ENCODE measurements around the gene DCP1B.

DCP1B gene

DNA sequence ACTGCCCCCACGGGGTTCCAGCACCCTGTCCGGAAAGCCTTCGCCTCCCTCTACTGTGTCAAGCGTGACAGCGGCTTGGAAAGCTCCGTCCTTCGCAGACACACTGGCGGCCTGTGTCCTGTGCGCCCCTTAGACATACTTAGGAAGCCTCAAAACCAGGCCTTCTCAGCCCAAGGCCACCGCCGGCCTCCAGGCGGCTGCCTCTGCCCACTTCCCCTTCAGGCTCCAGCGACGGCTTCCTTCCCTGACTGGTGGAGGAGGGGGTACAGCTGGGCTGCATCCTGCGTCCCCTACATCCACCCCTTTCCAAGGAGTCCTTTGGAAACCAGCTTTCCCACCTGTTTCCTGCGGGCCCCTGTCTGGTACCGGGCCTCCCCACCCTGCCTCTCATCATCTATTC is 83.3 kb downstream of the DCP1B start:
- no peak for DNase-seq (ENCODE audit: low read depth in 3 of 3, low spot score in 1 of 3)

GRCh38 chr12:1920436-1920835 is 83.8 kb downstream of the DCP1B start:
- DNase-seq (ENCODE audit: low read depth in 3 of 3, low spot score in 1 of 3) = no peak

DNA sequence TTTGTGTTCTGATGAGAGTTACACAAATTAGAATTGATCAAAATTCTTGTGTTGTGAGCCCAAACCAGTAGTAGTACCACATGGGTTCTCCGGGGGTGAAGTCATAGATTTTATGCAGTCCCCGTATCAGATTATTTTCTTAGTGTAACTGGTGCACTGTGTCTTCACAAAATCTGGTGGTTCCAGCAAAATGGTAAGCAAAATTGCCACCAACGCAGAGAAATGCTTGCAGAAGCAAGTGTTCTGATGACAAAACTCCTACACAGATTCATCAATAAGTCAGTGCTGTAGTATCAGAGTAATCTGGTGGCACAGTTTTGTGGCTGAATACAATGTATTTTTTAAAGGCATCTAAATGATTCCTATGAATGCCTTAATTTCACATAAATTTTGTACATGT is 84.5 kb downstream of the DCP1B start:
- DNase-seq (ENCODE audit: low read depth in 3 of 3, low spot score in 1 of 3) = no peak

GRCh38 chr12:1919284-1919683 is 85.0 kb downstream of the DCP1B start:
- no peak for DNase-seq (ENCODE audit: low read depth in 3 of 3, low spot score in 1 of 3)

DNA sequence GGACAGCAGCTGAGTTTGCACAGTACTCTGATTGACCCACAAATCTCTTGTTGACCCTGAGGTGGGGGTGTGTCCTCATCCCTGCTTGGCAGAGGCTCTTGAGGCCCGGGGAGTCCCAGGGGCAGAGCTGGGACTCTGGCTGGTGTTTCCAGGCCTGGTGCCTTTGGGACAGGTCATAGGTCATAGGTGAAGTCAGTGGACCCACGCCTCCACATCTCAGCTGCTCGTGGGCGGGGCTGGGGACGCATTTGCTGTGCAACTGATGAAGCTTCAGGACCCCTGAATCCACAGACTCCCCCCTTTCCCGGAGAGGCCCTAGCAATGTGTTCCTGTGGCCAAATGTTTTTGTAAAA is 85.4 kb downstream of the DCP1B start:
- no peak for DNase-seq (ENCODE audit: low read depth in 3 of 3, low spot score in 1 of 3)

DNA sequence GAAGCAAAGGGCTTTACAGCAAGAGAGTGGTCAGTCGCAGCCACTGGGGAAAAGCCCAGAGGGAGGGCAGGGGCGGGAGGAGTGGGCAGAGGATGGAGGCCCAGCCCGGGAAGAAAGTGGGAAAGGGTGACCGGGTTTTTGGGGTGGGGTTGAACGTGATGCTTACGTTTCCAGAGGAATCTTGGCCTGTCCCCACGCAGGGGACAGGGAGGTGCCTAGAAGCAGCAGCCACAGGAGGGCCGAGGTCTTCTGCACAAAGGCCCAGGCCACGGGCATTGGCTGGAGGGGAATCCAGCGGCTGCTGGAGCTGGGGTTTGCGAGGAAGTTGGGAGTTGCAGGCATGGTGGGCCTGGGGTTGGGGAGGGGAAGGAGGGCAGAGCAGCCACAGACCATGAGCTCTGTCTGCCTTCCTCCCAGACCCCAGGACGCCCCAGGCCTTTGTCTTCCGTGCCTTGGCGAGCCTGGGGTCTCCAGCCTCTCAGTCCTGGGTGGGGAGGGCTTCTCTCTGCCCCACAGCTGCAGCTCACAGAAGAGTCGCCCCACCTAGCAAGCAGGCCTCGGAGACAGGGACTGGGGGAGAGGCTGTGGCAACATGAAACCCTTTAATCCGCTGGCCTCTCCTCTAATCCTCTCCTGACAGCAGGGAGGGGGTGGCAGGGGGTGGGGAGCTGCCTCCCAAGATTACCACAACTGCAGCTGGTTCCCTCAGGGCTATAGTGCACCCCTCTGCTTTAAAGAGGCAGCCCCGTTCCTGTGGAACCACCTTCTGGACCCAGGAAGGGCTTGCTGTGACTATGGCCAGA is 86.0 kb downstream of the DCP1B start, which contains the start of gene CACNA2D4:
TSS of gene CACNA2D4 (minus strand) at position 572 of the 803 bp plus-strand sequence. CDS start at position 393, 179 bp downstream.
- no peak for DNase-seq (ENCODE audit: low read depth in 3 of 3, low spot score in 1 of 3)

DNA sequence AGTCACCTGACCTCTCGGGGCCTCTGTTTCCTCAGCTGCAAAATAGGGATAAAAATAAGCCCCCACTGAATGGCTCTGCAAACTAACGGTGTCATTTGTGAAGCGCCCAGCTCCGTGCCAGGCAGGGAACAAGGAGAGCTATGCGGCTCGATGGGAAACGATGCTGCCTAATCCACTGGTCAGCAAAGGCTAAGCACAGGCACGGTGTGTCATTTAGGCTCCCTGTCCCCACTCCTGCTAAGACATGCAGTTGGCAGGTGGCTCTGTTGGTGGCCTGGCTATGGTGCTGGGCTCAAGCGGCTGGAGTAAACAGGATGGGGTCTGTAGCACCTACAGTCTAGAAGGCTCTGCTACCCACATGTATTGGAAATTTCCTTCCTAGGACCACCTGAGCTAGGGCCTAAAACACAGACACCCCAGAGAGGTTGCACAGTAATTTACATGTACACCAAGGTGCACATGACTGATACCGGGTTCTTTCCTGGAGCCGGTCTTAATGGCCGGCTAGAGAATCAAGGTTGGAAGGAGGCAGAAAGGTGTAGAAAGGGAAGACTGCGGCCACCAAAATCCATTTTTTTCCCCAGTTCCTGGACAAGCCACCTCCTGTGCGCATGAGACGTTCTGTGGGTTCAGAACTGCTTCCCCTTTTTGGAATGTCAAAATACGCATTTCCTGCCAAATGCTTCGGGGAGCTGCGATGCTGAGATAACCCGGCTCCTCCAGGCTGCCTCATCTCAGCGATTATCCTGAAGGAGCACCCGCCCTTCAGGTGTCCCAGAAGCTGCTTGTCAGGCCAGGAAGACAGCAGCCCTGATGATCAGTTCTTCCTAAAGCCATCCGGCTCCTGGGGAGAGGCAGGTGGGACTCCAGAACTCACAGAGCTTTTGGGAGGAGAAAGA is 86.8 kb downstream of the DCP1B start:
- no peak for DNase-seq (ENCODE audit: low read depth in 3 of 3, low spot score in 1 of 3)

GRCh38 chr12:1916371-1917171 is 87.7 kb downstream of the DCP1B start:
- no peak for DNase-seq (ENCODE audit: low read depth in 3 of 3, low spot score in 1 of 3)

DNA sequence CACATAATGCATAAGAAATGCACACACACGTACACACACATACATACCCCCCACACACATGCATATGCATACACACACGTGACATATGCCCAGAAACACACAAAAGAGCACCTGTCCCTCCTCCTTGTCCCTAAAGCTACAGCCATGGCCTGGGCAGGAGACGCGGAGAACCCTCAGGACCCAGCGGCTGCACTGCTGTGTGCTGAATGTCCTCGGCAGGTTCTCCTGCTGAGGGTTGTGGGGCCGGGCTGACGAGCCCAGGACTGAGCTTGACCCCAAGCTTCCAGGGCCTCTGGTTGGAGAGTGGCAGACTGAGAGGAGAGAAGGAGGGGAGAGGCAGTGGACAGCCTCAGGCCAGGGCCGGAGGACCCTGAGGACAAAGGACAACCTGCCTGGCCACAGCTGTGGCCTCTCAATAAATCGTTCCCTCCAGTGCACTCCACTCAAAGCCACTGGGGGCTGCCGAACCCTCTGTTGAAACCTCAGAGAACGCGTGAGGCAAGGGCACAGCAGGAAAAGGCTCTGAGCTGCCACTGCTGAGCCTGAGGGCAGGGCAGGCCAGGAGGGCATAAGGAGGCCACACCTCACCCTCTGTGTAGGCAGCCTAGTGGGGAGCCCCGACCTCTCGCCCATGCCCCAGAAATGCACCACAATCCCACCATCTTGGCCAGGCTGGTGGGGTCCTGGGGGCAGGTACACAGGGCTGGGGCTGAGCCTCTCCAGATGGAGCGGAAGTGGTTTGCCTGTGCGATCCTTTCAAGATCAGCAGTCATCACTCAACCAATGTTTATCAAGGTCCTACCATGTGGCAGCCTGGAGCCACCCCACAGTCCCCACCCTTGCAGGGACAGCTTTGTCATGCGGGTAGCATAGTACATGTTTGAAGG is 88.9 kb downstream of the DCP1B start:
- DNase-seq (ENCODE audit: low read depth in 3 of 3, low spot score in 1 of 3) = no peak

GRCh38 chr12:1914114-1914911 is 89.9 kb downstream of the DCP1B start:
- DNase-seq (ENCODE audit: low read depth in 3 of 3, low spot score in 1 of 3) = no peak

DNA sequence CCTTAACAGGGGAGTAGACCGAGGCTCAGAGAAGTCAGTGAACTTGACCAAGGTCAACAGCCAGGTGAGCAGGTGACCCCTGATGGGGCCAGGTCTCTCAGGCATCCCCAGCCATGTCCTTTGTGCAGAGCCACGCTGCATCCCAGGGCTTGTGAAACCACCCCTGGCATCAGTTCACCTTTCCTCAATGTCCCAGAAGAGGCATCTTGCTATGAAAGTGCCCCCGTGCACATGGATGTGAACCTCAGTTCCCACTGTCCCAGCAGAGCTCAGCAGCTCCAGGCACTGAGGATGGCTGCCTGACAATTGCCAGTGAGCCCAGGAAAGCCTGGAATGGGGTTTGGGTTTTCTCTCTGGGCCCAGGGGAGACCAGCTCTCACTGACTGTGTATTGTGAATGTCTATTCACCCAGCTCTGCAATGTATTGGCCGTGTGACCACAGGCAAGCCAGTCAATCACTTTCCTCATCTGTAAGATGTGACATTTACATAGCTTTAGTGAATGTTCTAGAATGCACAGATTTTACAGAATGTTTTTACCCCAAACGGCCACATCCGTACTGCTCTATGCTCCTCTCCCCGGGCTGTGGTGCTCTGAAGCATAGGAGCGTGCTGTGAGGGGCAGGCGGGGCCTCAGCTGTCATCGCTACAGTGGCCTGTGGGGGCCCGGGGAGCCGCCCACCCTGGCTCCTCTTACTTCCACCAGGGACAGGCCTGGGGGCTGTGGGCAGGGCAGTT is 90.7 kb downstream of the DCP1B start:
- no peak for DNase-seq (ENCODE audit: low read depth in 3 of 3, low spot score in 1 of 3)

DNA sequence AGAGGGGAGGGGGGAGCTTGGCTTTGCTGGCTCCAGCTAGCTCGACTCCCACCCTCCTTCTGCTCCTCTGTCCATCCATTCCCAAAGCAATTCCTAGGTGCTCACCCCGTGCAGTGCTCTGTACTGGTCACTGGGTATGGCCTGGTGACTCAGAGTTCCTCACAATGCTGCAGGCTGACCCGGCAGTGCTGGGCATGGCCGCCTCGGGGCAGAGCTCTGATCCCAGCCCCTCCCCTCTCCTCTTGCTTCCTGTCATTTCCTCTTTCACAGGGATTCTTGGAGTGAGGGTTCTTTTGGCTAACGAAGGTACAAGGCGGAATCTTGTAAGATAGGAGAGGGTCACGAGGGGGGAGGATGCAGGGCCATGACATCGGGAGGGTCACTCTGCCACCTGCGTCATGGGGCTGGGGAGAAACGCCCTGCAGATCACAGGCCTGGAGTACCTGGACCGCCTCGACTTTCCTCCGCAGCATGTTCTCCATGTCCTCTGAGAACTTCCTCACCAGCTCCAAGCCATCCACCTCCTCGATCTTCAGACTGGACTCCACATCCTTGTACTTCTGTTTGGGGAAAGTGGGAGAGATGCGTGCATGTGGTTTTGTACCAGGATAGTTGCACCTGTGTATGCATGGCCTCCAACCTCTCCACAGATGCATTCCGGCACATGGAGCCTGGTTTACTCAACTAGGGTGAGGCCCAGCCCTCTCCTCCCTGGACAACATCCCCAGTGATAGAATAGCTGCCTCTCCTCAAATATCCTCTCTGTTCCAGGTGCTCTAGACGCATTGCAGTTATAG is 91.5 kb downstream of the DCP1B start:
- DNase-seq (ENCODE audit: low read depth in 3 of 3, low spot score in 1 of 3) = no peak

DNA sequence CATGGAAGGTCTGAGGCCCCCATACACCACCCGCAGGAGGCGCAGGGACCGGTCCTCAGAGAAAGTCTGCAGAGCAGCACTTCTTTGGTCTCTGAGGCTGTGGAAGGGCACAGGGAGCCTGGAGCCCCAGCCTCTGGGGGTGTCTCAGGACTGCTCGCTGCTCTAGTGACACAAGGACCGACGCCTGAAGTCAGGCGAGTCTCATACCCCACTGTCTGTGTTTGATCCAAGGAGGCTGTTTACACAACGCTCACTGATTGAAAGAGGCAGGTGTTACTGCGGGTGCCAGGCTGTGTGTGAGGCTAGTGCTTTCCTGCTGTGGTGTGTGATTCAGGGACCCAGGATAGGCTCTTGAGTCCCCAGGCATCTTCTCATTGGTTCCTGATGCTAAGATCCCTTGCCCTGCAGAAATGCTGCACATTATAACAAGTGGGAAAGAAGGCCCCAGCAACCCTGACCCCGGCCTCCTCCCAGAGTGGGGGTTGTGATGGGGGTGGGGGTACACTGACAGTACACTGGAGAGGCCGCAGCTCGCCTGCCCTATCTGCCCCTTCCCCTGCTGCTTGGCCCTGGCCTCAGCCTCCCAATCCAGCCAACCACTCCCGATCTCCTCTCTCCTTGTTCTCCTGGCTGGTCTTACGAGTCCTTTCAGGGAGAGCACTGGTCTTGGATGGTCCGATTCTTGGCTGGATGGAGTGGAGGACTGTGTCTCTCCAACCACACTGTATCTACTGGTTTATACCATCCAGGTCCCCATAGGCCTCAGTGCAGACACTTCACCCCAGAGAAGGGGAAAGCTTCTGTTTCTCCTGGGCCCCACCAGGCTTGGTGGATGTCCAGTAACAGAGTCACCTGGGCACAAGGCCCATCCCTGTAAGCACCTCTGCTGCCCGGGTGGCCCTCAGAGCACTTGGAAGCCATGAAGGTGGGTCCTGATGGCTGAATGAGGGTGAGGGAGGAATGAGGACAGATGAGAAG is 92.4 kb downstream of the DCP1B start:
- DNase-seq (ENCODE audit: low read depth in 3 of 3, low spot score in 1 of 3) = no peak

GRCh38 chr12:1910468-1910867 is 93.8 kb downstream of the DCP1B start:
- no peak for DNase-seq (ENCODE audit: low read depth in 3 of 3, low spot score in 1 of 3)

GRCh38 chr12:1908758-1909157 is 95.5 kb downstream of the DCP1B start:
- DNase-seq (ENCODE audit: low read depth in 3 of 3, low spot score in 1 of 3) = no peak

GRCh38 chr12:1907652-1908611 is 96.3 kb downstream of the DCP1B start:
- DNase-seq (ENCODE audit: low read depth in 3 of 3, low spot score in 1 of 3) = no peak
